CD8-positive, alpha-beta memory T cell (primary cell): ENCODE data around the gene LIPC. TPM values are rescaled to one million over a fixed set of nuclear protein-coding genes. Genes with fewer than 3 reads are reported as not detected.
A peak's percentile ranks its signal among the peaks of the same experiment; 100 is the strongest.

Experiments
- CTCF ChIA-PET: fragments of 350-600 bp; sonication (Branson Sonifier 250); formaldehyde crosslinking; loops from one replicate; lab custom pipeline; 2021; ENCODE audit warnings: antibody characterized with exemption; lab: Charles Lee
- POLR2A ChIA-PET: fragments of 350-600 bp; sonication (Branson Sonifier 250); formaldehyde crosslinking; loops from one replicate; lab custom pipeline; 2021; ENCODE audit warnings: antibody characterized with exemption; lab: Charles Lee
- DNase-seq, 5 donors: peaks; one replicate each; pipeline versions ENCODE4 v3.0.0 to v3.0.0-alpha.2; 2020 to 2022; ENCODE audit warnings: mixed read lengths in 1 of 5
- H3K27ac ChIP-seq: one replicate; pipeline ENCODE4 v1.7.0; 2013; ENCODE audit warnings: low read depth, mild to moderate bottlenecking, low read length, moderate library complexity
- H3K27me3 ChIP-seq: 2 replicates; pipeline ENCODE4 v1.7.0; 2013; ENCODE audit warnings: low read length, mild to moderate bottlenecking; ENCODE audit not compliant: insufficient read depth, poor library complexity, severe bottlenecking
- H3K36me3 ChIP-seq: 2 replicates; pipeline ENCODE4 v1.7.0; 2013; ENCODE audit warnings: mild to moderate bottlenecking, low read length, moderate library complexity; ENCODE audit not compliant: insufficient read depth
- H3K4me1 ChIP-seq: 2 replicates; pipeline ENCODE4 v1.7.0; 2013; ENCODE audit warnings: mild to moderate bottlenecking, low read length, moderate library complexity; ENCODE audit not compliant: insufficient read depth
- H3K4me3 ChIP-seq: 2 replicates; pipeline ENCODE4 v1.7.0; 2013; ENCODE audit warnings: mild to moderate bottlenecking, low read length
- H3K9me3 ChIP-seq: 2 replicates; pipeline ENCODE4 v1.7.0; 2013; ENCODE audit warnings: mild to moderate bottlenecking, low read length
- H3K27ac Mint-ChIP-seq, 8 donors: one replicate each; pipeline ENCODE4 v1.8.0; 2020 to 2021; ENCODE audit warnings: mixed read lengths in 8 of 8, mild to moderate bottlenecking in 6 of 8, inconsistent platforms in 3 of 8, moderate library complexity in 3 of 8
- H3K27me3 Mint-ChIP-seq, 2 donors: one replicate each; pipeline ENCODE4 v1.8.0; 2020 to 2021; ENCODE audit warnings: mixed read lengths in 2 of 2, mild to moderate bottlenecking in 1 of 2, moderate library complexity in 1 of 2
- H3K36me3 Mint-ChIP-seq, 3 donors: one replicate each; pipeline ENCODE4 v1.8.0; 2020 to 2021; ENCODE audit warnings: mixed read lengths in 3 of 3, inconsistent platforms in 1 of 3, mild to moderate bottlenecking in 1 of 3
- H3K4me1 Mint-ChIP-seq, 3 donors: one replicate each; pipeline ENCODE4 v1.8.0; 2020 to 2021; ENCODE audit warnings: mixed read lengths in 3 of 3, inconsistent platforms in 1 of 3, mild to moderate bottlenecking in 1 of 3
- H3K4me3 Mint-ChIP-seq, 7 donors: one replicate each; pipeline ENCODE4 v1.8.0; 2020 to 2021; ENCODE audit warnings: mixed read lengths in 7 of 7, mild to moderate bottlenecking in 6 of 7, moderate library complexity in 4 of 7, inconsistent platforms in 2 of 7
- H3K9me3 Mint-ChIP-seq, 5 donors: one replicate each; pipeline ENCODE4 v1.8.0; 2020 to 2022; ENCODE audit warnings: mixed read lengths in 5 of 5, mild to moderate bottlenecking in 3 of 5, moderate library complexity in 2 of 5, inconsistent platforms in 1 of 5
- polyA plus RNA-seq: library from polyadenylated mRNA; unstranded; fragments of 300-500 nt; fragmentation: Illumina TruSeq; gene quantifications from one replicate; pipeline ENCODE4 v1.2.3, GENCODE V29; 2021
- total RNA-seq, 2 experiments: library from RNA; stranded (reverse); gene quantifications; one replicate each; pipeline ENCODE4 v1.2.3, GENCODE V29; 2021

The LIPC gene
- total and polyA plus RNA-seq, 3 experiments from 2014 or later = 0.28 to 1.5 (median 0.47) TPM

GRCh38 chr15:58611731-58612676 lies 180.2 kb downstream of the LIPC start:
- peaks cover 0 to 2% of the 10 kb centered on the region in 2 donors for H3K27me3 Mint-ChIP-seq
- peak overlapping the region in 2 of 7 donors; percentile 15 to 48 for H3K4me3 Mint-ChIP-seq
- Histone ChIP-seq H3K4me3 (no peak overlapping the region), H3K36me3 (peaks cover 9% of the 10 kb centered on the region), H3K27me3 (no peaks in the 10 kb centered on the region), H3K27ac (no peak overlapping the region), H3K9me3 (peaks cover 5% of the 10 kb centered on the region), H3K4me1 (peaks cover 9% of the 10 kb centered on the region)
- peaks cover 47 to 71% (median 62%) of the 10 kb centered on the region in 3 donors for H3K4me1 Mint-ChIP-seq
- no peak for DNase-seq
- H3K36me3 Mint-ChIP-seq = peaks cover 35 to 78% (median 68%) of the 10 kb centered on the region in 3 donors
- H3K27ac Mint-ChIP-seq = peak overlapping the region in 4 of 8 donors; percentile 29 to 69 (median 54)
- ChIA-PET CTCF (no interaction called here), POLR2A (no interaction called here)
- peaks cover 12 to 31% (median 17%) of the 10 kb centered on the region in 5 donors for H3K9me3 Mint-ChIP-seq

GRCh38 chr15:58616171-58616570 lies 184.4 kb downstream of the LIPC start:
- Histone ChIP-seq H3K4me1 (no peaks in the 10 kb centered on the region), H3K27me3 (no peaks in the 10 kb centered on the region), H3K4me3 (no peak overlapping the region), H3K9me3 (peaks cover 5% of the 10 kb centered on the region), H3K27ac (no peak overlapping the region), H3K36me3 (peaks cover 8% of the 10 kb centered on the region)
- Mint-ChIP-seq H3K27ac (peak overlapping the region in 5 of 8 donors; percentile 20 to 60 (median 46)), H3K27me3 (peaks cover 0 to 2% of the 10 kb centered on the region in 2 donors), H3K36me3 (peaks cover 36 to 80% (median 75%) of the 10 kb centered on the region in 3 donors), H3K4me3 (no peak overlapping the region), H3K9me3 (peaks cover 14 to 38% (median 19%) of the 10 kb centered on the region in 5 donors), H3K4me1 (peaks cover 36 to 60% (median 50%) of the 10 kb centered on the region in 3 donors)
- ChIA-PET POLR2A (no interaction called here), CTCF (no interaction called here)
- no peak for DNase-seq
